Measurements from ENCODE around the gene LDB2. TPM values are rescaled to one million over a fixed set of nuclear protein-coding genes. Genes with fewer than 3 reads are reported as not detected.
A peak's percentile ranks its signal among the peaks of the same experiment; 100 is the strongest.

The LDB2 gene
- total and polyA plus RNA-seq, 2 experiments from 2014 or later = 48.6 to 80.1 TPM

DNA sequence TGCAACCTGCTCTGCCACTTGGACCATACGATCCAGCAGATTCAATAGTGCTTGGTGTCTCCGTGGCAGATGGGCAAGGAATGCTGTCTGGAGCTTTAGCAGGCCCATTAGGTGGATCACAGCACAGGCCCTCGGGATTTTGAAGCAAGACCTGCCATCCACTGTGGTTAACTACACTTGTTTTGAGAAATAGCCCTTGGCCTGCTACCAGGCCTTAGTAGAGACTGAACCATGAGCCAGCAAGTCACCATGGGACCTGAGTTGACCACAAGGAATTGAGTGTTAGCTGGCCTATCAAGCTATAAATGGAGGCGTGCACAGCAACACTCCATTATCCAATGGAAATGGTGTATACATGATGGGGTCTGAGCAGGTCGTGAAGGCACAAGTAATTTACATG, 14.5 kb upstream of the LDB2 start (continued):
- TF ChIP-seq, protein P1, sequence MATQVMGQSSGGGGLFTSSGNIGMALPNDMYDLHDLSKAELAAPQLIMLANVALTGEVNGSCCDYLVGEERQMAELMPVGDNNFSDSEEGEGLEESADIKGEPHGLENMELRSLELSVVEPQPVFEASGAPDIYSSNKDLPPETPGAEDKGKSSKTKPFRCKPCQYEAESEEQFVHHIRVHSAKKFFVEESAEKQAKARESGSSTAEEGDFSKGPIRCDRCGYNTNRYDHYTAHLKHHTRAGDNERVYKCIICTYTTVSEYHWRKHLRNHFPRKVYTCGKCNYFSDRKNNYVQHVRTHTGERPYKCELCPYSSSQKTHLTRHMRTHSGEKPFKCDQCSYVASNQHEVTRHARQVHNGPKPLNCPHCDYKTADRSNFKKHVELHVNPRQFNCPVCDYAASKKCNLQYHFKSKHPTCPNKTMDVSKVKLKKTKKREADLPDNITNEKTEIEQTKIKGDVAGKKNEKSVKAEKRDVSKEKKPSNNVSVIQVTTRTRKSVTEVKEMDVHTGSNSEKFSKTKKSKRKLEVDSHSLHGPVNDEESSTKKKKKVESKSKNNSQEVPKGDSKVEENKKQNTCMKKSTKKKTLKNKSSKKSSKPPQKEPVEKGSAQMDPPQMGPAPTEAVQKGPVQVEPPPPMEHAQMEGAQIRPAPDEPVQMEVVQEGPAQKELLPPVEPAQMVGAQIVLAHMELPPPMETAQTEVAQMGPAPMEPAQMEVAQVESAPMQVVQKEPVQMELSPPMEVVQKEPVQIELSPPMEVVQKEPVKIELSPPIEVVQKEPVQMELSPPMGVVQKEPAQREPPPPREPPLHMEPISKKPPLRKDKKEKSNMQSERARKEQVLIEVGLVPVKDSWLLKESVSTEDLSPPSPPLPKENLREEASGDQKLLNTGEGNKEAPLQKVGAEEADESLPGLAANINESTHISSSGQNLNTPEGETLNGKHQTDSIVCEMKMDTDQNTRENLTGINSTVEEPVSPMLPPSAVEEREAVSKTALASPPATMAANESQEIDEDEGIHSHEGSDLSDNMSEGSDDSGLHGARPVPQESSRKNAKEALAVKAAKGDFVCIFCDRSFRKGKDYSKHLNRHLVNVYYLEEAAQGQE (IDR thresholded peaks at IDR 0.05; ENCODE audit: unreplicated experiment) = no peak
- no peak for TF ChIP-seq ZNF331 (CRISPR knock-in tag; IDR thresholded peaks at IDR 0.05; ENCODE audit: low read depth)
- no peak for TF ChIP-seq CREB1 (CRISPR knock-in tag; IDR thresholded peaks at IDR 0.05; ENCODE audit: low read depth)
- TF ChIP-seq POLR2AphosphoS5 (IDR thresholded peaks at IDR 0.05; ENCODE audit: low read depth) = no peak
- no peak for TF ChIP-seq JUNB (IDR thresholded peaks at IDR 0.05; ENCODE audit: unreplicated experiment)
- no peak for TF ChIP-seq ZNF114 (CRISPR knock-in tag; IDR thresholded peaks at IDR 0.05)
- TF ChIP-seq EZH2phosphoT487 (IDR thresholded peaks at IDR 0.05; ENCODE audit: unreplicated experiment) = no peak
- TF ChIP-seq, protein P2, sequence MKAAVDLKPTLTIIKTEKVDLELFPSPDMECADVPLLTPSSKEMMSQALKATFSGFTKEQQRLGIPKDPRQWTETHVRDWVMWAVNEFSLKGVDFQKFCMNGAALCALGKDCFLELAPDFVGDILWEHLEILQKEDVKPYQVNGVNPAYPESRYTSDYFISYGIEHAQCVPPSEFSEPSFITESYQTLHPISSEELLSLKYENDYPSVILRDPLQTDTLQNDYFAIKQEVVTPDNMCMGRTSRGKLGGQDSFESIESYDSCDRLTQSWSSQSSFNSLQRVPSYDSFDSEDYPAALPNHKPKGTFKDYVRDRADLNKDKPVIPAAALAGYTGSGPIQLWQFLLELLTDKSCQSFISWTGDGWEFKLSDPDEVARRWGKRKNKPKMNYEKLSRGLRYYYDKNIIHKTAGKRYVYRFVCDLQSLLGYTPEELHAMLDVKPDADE (IDR thresholded peaks at IDR 0.05) = no peak
- TF ChIP-seq, protein P3, sequence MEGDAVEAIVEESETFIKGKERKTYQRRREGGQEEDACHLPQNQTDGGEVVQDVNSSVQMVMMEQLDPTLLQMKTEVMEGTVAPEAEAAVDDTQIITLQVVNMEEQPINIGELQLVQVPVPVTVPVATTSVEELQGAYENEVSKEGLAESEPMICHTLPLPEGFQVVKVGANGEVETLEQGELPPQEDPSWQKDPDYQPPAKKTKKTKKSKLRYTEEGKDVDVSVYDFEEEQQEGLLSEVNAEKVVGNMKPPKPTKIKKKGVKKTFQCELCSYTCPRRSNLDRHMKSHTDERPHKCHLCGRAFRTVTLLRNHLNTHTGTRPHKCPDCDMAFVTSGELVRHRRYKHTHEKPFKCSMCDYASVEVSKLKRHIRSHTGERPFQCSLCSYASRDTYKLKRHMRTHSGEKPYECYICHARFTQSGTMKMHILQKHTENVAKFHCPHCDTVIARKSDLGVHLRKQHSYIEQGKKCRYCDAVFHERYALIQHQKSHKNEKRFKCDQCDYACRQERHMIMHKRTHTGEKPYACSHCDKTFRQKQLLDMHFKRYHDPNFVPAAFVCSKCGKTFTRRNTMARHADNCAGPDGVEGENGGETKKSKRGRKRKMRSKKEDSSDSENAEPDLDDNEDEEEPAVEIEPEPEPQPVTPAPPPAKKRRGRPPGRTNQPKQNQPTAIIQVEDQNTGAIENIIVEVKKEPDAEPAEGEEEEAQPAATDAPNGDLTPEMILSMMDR (conservative IDR thresholded peaks at IDR 0.05; ENCODE audit: low read depth in 2 of 2) = no peak
- no peak for TF ChIP-seq STAT1 (IDR thresholded peaks at IDR 0.05; ENCODE audit: unreplicated experiment)

DNA sequence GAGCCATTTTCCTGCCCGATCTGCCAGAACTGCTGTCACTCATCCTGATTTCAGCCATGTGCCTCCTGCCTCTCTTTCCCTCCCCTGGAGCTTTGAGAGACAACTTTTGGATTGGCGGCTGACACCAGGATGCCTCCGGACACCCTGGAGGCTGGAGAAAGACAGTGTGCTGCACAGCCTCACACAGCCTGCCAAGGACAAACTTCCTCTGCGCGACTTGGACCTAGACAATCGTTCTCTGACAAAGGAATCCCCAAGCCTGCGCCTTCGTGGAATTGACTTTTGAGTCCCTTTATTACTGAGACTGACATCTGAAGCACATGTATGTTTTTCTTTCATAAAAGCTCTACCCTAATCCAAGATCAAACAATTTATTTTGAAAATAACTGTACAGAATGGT, 10.8 kb upstream of the LDB2 start:
- no peaks in the 10 kb centered on the region for H3K36me3 ChIP-seq (ENCODE audit: insufficient read depth)
- H3F3A ChIP-seq (replicated peaks; ENCODE audit: low read depth) = no peaks in the 10 kb centered on the region
- H3K4me2 ChIP-seq = peak overlapping the region; percentile 42
- H3K27me3 ChIP-seq (ENCODE audit: insufficient read depth) = no peaks in the 10 kb centered on the region
- peak; percentile 51 for ATAC-seq
- H3K4me3 Mint-ChIP-seq = peak overlapping the region; percentile 25; the same call in 1 of the 3 replicates
- no peak overlapping the region for H3K27ac ChIP-seq (ENCODE audit: low read depth)
- no peaks in the 10 kb centered on the region for H3K79me2 ChIP-seq (replicated peaks; ENCODE audit: insufficient read depth)
- H3K27ac Mint-ChIP-seq = peak overlapping the region; percentile 72
- peaks cover 8% of the 10 kb centered on the region for H3K27me3 Mint-ChIP-seq (ENCODE audit: insufficient read depth, low read depth, poor library complexity)
- peaks cover 4% of the 10 kb centered on the region; the same call in 2 of the 3 replicates for H3K36me3 Mint-ChIP-seq (ENCODE audit: low read depth)
- H3K4me1 Mint-ChIP-seq = peaks cover 23% of the 10 kb centered on the region
- peaks cover 16% of the 10 kb centered on the region for H3K9me2 ChIP-seq (ENCODE audit: insufficient read depth)
- no peak overlapping the region for H3K4me3 ChIP-seq
- H4K20me1 ChIP-seq (replicated peaks; ENCODE audit: insufficient read depth) = no peaks in the 10 kb centered on the region
- peaks cover 28% of the 10 kb centered on the region for H3K4me1 ChIP-seq (ENCODE audit: insufficient read depth)
- H3K9me3 Mint-ChIP-seq = peaks cover 3% of the 10 kb centered on the region; the same call in 2 of the 3 replicates
- 0 out of 2 replicates have a peak overlapping the region, but pooled peaks have one; percentile 1 for H2AFZ ChIP-seq
- DNase-seq (ENCODE audit: low spot score) = peak; percentile 26
- TF ChIP-seq POLR2AphosphoS5 (IDR thresholded peaks at IDR 0.05; ENCODE audit: low read depth) = no peak
- no peak for TF ChIP-seq STAT1 (IDR thresholded peaks at IDR 0.05; ENCODE audit: unreplicated experiment)
- TF ChIP-seq, protein P4, sequence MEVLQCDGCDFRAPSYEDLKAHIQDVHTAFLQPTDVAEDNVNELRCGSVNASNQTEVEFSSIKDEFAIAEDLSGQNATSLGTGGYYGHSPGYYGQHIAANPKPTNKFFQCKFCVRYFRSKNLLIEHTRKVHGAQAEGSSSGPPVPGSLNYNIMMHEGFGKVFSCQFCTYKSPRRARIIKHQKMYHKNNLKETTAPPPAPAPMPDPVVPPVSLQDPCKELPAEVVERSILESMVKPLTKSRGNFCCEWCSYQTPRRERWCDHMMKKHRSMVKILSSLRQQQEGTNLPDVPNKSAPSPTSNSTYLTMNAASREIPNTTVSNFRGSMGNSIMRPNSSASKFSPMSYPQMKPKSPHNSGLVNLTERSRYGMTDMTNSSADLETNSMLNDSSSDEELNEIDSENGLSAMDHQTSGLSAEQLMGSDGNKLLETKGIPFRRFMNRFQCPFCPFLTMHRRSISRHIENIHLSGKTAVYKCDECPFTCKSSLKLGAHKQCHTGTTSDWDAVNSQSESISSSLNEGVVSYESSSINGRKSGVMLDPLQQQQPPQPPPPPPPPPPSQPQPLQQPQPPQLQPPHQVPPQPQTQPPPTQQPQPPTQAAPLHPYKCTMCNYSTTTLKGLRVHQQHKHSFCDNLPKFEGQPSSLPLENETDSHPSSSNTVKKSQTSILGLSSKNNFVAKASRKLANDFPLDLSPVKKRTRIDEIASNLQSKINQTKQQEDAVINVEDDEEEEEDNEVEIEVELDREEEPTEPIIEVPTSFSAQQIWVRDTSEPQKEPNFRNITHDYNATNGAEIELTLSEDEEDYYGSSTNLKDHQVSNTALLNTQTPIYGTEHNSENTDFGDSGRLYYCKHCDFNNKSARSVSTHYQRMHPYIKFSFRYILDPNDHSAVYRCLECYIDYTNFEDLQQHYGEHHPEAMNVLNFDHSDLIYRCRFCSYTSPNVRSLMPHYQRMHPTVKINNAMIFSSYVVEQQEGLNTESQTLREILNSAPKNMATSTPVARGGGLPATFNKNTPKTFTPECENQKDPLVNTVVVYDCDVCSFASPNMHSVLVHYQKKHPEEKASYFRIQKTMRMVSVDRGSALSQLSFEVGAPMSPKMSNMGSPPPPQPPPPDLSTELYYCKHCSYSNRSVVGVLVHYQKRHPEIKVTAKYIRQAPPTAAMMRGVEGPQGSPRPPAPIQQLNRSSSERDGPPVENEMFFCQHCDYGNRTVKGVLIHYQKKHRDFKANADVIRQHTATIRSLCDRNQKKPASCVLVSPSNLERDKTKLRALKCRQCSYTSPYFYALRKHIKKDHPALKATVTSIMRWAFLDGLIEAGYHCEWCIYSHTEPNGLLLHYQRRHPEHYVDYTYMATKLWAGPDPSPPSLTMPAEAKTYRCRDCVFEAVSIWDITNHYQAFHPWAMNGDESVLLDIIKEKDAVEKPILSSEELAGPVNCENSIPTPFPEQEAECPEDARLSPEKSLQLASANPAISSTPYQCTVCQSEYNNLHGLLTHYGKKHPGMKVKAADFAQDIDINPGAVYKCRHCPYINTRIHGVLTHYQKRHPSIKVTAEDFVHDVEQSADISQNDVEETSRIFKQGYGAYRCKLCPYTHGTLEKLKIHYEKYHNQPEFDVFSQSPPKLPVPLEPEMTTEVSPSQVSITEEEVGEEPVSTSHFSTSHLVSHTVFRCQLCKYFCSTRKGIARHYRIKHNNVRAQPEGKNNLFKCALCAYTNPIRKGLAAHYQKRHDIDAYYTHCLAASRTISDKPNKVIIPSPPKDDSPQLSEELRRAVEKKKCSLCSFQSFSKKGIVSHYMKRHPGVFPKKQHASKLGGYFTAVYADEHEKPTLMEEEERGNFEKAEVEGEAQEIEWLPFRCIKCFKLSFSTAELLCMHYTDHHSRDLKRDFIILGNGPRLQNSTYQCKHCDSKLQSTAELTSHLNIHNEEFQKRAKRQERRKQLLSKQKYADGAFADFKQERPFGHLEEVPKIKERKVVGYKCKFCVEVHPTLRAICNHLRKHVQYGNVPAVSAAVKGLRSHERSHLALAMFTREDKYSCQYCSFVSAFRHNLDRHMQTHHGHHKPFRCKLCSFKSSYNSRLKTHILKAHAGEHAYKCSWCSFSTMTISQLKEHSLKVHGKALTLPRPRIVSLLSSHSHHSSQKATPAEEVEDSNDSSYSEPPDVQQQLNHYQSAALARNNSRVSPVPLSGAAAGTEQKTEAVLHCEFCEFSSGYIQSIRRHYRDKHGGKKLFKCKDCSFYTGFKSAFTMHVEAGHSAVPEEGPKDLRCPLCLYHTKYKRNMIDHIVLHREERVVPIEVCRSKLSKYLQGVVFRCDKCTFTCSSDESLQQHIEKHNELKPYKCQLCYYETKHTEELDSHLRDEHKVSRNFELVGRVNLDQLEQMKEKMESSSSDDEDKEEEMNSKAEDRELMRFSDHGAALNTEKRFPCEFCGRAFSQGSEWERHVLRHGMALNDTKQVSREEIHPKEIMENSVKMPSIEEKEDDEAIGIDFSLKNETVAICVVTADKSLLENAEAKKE (CRISPR knock-in tag; IDR thresholded peaks at IDR 0.05) = no peak
